Measurements from ENCODE around the gene PLD4.

Gene PLD4

DNA sequence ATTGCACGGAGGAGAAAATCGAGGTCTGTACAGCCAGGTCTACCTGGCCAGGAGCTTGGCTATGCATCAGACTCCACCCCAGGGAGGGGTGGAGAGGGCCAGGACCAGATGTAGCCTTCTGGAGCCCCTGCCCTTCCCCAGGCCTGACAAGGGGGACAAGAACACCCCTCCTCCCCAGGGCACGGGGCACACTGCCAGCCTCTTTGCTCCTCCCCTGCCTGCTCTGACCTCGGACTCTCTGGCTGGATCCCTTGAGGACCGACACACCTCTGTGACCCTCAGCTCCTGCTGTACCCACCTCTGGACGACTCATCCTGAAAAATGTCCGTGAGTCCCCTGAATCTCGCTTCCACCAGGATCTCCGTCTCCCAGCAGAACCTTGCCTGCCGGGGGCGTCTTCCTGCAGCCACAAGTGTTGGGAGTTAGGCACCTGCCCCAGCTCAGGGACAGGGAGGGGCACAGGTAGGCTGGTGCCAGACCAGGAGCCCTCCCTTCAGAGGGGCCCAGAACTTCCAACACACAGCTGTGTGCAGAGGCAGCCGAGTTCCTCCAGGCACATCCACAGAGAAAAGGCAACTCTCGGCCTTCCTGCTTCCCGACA is 31.7 kb downstream of the PLD4 start:
- DNase-seq (ENCODE audit: low read depth): no peak

- DNase-seq (ENCODE audit: low read depth): no peak
Measured at GRCh38 chr14:104957146-104958113, 32.8 kb downstream of the PLD4 start.

GRCh38 chr14:104964546-104964945 is 39.9 kb downstream of the PLD4 start:
- DNase-seq (ENCODE audit: low read depth): no peak

DNA sequence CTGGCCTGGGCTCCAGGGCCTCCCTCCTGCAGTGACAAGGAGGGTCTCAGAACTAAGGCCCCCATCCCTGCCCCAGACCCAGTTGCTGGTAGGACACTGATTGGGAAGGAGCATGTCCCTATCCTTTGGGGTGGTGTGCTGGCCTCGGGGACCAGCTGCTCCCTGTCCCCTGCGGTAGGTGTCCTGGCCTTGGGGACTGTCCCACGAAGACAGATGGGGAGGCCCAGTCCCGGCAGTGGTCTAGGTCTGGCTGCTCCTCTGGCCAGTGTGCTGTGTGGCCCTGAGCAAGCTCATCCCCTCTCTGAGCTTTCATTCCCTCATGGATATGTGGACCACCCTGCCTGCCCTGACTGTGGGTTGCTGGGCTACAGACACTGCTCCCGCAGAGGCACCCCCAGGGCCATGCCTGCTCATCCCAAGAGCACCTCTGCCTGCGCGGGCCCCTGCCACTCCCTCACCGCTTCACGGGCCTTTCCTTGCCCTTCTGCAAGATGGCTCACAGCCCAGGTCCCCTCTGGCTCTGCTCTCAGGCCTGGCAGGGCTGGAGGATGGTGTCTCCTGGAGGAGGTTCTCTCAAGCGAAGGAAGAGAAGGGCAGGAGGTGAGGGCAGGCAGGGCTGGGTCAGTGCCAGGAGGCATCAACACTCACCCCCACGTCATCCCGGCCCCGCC is 41.0 kb downstream of the PLD4 start:
- no peak for DNase-seq (ENCODE audit: low read depth)

- DNase-seq (ENCODE audit: low read depth): no peak
Measured at GRCh38 chr14:104966261-104966865, 41.7 kb downstream of the PLD4 start.

DNA sequence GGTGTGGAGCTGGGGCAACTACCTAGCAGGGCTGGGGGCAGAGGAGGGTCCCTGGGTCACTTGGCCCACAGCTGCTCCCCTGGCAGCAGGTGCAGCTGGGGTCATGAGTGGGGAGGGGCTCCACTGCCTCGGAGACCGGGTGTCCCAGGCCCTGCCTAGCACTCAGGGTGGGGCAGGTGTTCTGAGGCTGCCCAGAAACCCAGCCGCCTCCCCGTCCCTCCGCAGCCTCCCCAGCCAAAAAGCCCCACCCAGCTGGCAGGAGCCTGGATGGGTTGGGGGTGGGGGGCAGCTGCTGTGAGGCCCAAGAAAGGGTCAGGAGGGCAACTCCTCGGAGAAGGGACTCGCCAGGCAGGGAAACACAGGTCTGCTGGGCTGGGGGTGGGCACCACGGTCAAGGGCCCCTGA is 42.3 kb downstream of the PLD4 start:
- DNase-seq (ENCODE audit: low read depth): no peak

- no peak for DNase-seq (ENCODE audit: low read depth)
Measured at GRCh38 chr14:104967386-104968152, 42.9 kb downstream of the PLD4 start.

DNA sequence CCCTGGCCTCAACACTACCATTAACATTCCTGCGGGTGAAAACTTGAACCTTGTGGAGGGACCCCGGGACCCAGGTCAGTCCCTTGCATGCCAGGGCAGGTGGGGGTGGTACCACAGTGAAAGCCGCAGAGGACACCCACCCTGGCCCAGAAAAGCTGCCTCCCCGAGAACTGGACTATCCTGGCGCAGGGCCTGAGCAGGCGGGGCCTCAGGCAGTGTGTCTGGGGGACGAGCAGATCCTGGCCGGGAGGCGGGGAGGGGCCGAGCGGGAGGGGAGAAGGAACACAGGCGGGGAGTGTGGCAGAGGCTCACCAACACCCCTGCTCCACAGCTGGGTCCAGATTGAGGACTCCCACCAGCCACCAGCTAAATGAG is 43.5 kb downstream of the PLD4 start:
- DNase-seq (ENCODE audit: low read depth): no peak

DNA sequence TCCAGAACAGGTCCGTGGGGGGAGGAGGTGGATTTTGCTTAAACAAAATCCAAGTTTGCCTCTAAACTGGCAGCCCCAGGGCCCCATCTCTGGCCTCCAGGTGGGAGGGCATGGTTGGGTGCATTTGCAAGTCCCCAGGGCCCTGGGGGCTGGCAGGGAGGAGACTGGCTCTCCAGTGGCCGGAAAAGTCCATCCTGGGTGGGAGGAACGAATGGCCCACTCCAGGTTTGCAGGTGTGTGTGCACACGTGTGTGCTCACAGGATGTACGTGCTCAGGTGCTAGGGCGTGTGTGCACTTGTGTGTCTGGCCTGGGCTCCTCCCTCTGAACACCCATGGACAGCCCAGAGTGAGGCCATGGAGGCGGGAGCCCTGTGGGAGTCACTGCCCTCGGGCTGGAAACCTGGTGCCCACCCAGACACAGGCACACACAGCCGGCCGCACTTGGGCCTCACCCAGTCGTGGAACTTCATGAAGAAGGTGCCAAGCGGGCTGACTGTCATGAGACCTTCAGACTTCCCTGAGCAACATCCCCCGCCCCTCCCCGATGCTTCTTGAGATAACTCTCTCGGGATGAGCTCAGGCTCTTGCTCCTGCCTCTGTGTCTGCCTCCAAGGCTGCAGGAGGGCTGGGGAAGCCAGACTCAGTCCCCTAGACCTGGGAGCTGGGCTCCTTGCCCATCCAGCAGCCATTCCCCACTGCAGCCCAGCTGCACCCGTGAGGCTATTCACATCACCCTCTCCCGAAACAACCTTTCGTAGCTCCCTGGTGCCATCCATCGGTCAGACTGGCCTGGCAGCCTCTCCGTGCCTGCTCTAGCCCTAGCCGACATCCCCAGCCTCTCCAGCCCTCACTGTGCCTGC is 44.1 kb downstream of the PLD4 start:
- DNase-seq (ENCODE audit: low read depth): no peak

DNA sequence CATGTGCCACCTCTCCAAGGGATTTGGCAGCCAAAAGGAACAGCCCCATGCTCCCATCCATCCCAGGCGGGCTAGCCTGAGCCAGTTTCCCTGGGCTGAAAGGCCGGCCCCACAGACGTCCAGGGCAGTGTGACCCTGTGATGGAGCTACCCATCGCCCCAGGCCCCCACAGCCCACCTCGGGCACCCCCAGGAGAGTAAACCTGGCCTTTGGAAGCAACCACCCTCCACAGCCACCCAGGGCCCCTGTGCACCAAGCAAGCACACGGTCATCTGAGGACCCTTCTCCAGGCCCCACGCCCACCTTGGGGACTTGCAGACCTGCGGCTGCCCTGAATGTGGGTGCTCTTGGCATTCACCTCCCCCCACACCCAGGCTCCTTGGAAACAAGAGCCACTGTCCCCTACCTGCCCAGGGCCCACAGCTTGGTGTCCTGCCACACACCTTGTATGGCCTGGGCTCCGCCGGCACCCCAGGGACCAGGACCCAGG is 45.1 kb downstream of the PLD4 start:
- DNase-seq (ENCODE audit: low read depth): no peak

GRCh38 chr14:104970231-104971068 is 45.8 kb downstream of the PLD4 start:
- no peak for DNase-seq (ENCODE audit: low read depth)

GRCh38 chr14:104971447-104972240 is 47.0 kb downstream of the PLD4 start:
- DNase-seq (ENCODE audit: low read depth): no peak

GRCh38 chr14:104972301-104973134 is 47.8 kb downstream of the PLD4 start:
- DNase-seq (ENCODE audit: low read depth): no peak

- DNase-seq (ENCODE audit: low read depth): no peak
Measured at GRCh38 chr14:104973135-104973384, 48.4 kb downstream of the PLD4 start.

GRCh38 chr14:104973385-104974145 is 48.9 kb downstream of the PLD4 start:
- DNase-seq (ENCODE audit: low read depth): no peak

DNA sequence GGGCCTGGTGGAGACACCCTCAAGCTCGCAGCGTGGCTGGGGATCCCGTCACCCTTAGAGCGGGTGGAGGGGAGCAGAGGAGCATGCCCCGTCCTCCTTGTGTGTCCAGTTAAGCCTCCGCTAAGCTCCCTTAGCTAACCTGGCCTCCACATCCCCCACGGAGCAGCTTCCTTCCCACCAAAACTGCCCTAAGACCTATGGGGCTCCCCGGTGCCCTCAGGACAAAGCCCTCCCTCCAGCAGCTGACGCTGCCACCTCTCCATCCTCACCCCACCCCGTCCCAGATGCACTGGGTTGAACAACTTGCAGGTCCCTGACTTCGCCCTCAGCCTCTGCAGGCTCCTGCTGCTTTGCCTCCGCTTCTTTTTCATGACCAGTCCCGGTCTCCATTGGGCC is 49.5 kb downstream of the PLD4 start:
- no peak for DNase-seq (ENCODE audit: low read depth)

DNA sequence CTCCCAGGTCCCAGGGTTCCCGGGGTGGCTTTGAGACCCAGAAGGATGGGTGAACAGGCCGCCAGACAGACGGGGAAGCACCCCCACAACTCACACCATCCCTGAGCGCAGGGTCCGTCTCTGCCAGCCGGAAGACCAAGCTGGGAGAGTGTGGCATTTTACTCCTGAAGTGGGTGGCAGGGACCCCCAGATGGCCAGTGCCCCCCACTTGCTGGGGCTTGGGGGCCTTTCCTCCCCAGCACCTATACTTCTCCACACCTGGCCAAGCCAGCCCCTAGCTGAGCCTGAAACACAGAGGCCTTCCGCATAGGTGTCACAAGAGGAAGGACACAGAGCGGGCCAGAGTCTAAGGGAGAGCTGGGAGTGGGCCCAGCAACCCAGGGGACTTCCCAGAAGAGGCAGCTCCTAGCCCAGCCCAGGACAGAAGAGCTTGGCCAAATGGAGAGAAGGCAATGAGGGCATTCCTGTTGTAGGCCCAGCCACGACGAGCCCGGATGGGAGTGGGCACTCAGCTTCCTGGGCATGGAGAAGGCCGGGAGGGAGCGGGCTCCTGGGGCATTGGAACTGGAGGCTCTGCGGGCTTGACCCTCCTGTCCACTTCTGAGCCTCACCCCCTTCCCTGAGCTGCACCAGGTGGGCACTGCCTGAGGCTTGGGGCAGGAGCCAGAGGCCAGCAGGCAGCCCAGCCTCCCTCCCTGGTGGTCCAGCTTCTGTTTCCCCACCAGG is 50.1 kb downstream of the PLD4 start:
- DNase-seq (ENCODE audit: low read depth): no peak

Data from stimulated activated CD8-positive, alpha-beta memory T cell treated with anti-CD3 and anti-CD28 coated beads, Interleukin-4, amount 100 ng/mL, for 24 hours (primary cell).